ENCODE results near the gene TMC6.
"Not testable (repeated sequence)": the region's sequence is repeated elsewhere in the genome, so short reads cannot be mapped to it uniquely, and the experiment has no call there.

TMC6 gene

GRCh38 chr17:78154903-78155811 is 26.6 kb upstream of the TMC6 start:
- no peak for DNase-seq

- DNase-seq, result no peak
These were observed 23.0 kb upstream of the TMC6 start for GRCh38 chr17:78151514-78152008.

- DNase-seq, result no peak
These were observed 19.9 kb upstream of the TMC6 start for GRCh38 chr17:78148286-78149016.

GRCh38 chr17:78147315-78147998 is 18.9 kb upstream of the TMC6 start:
- DNase-seq, result no peak

- DNase-seq, result no peak
These were observed 18.3 kb upstream of the TMC6 start for GRCh38 chr17:78146881-78147280.

GRCh38 chr17:78146471-78146869 is 17.9 kb upstream of the TMC6 start:
- DNase-seq, result no peak

- no peak for DNase-seq
These were observed 16.4 kb upstream of the TMC6 start for GRCh38 chr17:78144736-78145641.

GRCh38 chr17:78144147-78144719 is 15.7 kb upstream of the TMC6 start:
- DNase-seq, result no peak

GRCh38 chr17:78143214-78144146 is 14.9 kb upstream of the TMC6 start:
- DNase-seq, result no peak

- no peak for DNase-seq
These were observed 13.7 kb upstream of the TMC6 start for GRCh38 chr17:78142119-78142861.

- no peak for DNase-seq
These were observed 13.0 kb upstream of the TMC6 start for GRCh38 chr17:78141437-78142118.

- peak; percentile 79 for DNase-seq
These were observed 11.9 kb upstream of the TMC6 start for GRCh38 chr17:78140169-78141051.

GRCh38 chr17:78139861-78140168 is 11.3 kb upstream of the TMC6 start:
- not testable (repeated sequence) for DNase-seq

- no peak for DNase-seq
These were observed 9.9 kb upstream of the TMC6 start for GRCh38 chr17:78138204-78139060.

GRCh38 chr17:78137392-78138203 is 9.0 kb upstream of the TMC6 start:
- DNase-seq, result no peak

GRCh38 chr17:78135858-78136500 is 7.4 kb upstream of the TMC6 start:
- DNase-seq, result no peak
